ENCODE data around the gene EHMT1.

Gene EHMT1

DNA sequence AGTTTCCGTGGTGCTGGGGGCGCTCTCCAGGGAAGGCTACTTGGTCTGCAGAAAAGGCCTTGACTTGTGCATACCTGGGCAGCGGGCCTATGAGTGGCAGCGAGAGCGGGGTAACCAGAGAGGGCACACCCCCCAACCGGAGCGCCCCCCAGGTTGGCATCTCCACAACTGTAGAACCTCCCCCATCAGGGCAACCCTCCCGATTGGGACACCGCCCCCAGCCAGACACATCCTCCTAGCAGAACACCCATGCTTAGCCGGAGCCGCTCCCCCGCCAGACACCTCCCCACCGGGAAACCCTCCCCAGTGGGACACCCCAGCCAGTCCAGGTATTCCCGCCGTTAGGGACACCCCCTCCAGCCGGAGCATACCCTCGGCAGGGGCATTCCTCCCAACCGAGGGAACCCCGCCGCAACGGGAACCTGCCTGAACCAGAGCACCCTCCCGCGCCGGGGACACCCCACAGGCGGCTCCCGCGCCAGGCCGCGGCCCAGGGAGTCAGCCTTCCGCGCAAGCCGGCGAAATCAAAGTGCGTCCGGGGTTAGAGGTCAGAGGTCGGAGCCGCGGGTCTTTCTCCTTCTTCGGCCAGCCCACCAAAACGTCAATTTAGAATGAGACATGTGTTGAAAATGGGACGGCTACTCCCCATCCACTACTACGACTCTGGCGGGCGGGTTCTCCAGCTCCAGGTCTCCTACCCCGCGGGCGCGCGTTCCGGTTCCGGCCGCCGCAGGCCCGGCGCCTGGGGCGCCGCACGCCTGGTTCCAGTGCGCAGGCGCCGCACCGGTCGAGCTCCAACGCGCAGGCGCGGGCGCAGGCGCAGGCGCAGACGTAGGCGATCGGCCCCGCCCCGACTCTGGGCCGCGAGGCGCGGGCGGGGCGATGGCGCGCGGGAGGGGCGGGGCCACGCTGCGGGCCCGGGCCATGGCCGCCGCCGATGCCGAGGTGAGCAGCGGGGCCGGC lies at the start of gene EHMT1:
Gene EHMT1, plus strand, starts transcription at position 901 of the 963 bp plus-strand sequence. Its CDS starts 24 bp downstream, at position 925.
- Histone ChIP-seq H3K36me3 (ENCODE audit: control insufficient read depth, insufficient read depth, low read length) (peaks cover 29% of the 10 kb centered on the region), H3K27me3 (ENCODE audit: control insufficient read depth, insufficient read depth, low read length) (no peaks in the 10 kb centered on the region), H3K4me1 (ENCODE audit: control insufficient read depth, insufficient read depth, low read length) (peaks cover 7% of the 10 kb centered on the region), H3K9me3 (ENCODE audit: control insufficient read depth, insufficient read depth, low read length) (no peaks in the 10 kb centered on the region), H3K9ac (ENCODE audit: low read depth, low read length) (peak within 1 kb of the TSS; percentile 89), H3K4me3 (ENCODE audit: low read depth, low read length) (peak within 1 kb of the TSS; percentile 87)

DNA sequence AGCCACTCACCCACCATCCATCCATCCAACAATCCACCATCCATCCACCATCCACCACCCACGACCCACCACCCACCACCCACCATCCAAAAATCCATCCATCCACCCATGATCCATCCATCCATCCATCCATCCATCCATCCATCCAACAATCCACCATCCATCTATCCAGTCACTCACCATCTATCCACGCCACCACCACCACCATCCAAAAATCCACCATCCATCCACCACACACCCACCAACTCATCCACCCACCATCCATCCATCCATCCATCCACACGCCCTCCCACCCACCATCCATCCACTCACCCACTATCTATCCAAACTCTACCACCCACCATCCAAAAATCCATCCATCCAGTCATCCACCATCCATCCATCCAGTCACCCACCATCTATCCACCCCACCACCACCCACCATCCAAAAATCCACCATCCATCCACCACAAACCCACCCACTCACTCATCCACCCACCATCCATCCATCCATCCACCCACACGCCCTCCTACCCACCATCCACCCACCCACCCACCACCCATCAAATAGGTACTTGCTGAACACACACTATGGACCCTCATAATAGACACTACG lies 49.1 kb upstream of the EHMT1 start:
- Histone ChIP-seq H3K9ac (ENCODE audit: low read depth, low read length) (no peak overlapping the region), H3K36me3 (ENCODE audit: control insufficient read depth, insufficient read depth, low read length) (peaks cover 26% of the 10 kb centered on the region), H3K27me3 (ENCODE audit: control insufficient read depth, insufficient read depth, low read length) (no peaks in the 10 kb centered on the region), H3K9me3 (ENCODE audit: control insufficient read depth, insufficient read depth, low read length) (no peaks in the 10 kb centered on the region), H3K4me3 (ENCODE audit: low read depth, low read length) (no peak overlapping the region), H3K4me1 (ENCODE audit: control insufficient read depth, insufficient read depth, low read length) (no peaks in the 10 kb centered on the region)

DNA sequence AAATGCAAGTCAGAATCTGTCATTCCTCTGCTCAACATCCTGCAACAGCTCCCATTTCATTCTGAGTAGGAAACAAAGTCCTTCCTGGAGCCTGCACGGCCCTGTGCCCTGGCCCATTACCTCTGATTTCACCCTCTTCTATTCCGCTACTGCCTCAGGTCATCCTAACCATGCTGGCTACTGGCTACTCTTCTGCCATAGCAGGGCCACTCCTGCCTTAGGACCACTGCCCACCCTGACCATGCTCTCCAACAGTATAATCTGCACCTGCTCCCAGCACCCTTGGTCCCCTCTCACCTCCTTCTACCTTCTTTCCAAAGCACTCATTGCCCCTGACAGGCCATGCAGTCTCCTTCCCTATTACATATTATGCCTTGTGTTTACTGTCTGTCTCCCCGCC lies 48.2 kb upstream of the EHMT1 start:
- Histone ChIP-seq H3K4me1 (ENCODE audit: control insufficient read depth, insufficient read depth, low read length) (no peaks in the 10 kb centered on the region), H3K9me3 (ENCODE audit: control insufficient read depth, insufficient read depth, low read length) (no peaks in the 10 kb centered on the region), H3K36me3 (ENCODE audit: control insufficient read depth, insufficient read depth, low read length) (peaks cover 30% of the 10 kb centered on the region), H3K9ac (ENCODE audit: low read depth, low read length) (no peak overlapping the region), H3K4me3 (ENCODE audit: low read depth, low read length) (no peak overlapping the region), H3K27me3 (ENCODE audit: control insufficient read depth, insufficient read depth, low read length) (no peaks in the 10 kb centered on the region)

DNA sequence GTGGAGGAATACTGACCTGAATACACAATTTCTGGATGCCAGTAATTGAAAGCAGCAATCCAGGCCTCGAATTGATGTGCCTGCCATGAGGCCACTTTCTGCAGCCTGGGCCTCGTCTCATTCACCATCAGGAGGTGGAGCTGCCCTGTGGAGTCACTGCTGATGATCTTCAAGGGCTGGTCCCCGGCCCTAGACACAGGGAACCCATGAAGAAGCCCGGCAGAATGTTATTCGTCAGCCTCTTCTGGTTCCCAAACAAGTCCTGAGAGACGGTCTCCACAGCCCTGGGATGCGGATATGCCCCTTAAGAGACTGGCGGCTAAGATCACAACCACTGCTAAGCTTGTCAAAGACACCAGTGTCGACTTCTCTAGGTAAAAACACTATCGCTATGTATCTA lies 44.6 kb upstream of the EHMT1 start:
- no peaks in the 10 kb centered on the region for H3K9me3 ChIP-seq (ENCODE audit: control insufficient read depth, insufficient read depth, low read length)
- H3K4me1 ChIP-seq (ENCODE audit: control insufficient read depth, insufficient read depth, low read length), result no peaks in the 10 kb centered on the region
- H3K9ac ChIP-seq (ENCODE audit: low read depth, low read length), result no peak overlapping the region
- no peak overlapping the region for H3K4me3 ChIP-seq (ENCODE audit: low read depth, low read length)
- peaks cover 32% of the 10 kb centered on the region for H3K36me3 ChIP-seq (ENCODE audit: control insufficient read depth, insufficient read depth, low read length)
- H3K27me3 ChIP-seq (ENCODE audit: control insufficient read depth, insufficient read depth, low read length), result no peaks in the 10 kb centered on the region

- Histone ChIP-seq H3K27me3 (ENCODE audit: control insufficient read depth, insufficient read depth, low read length) (no peaks in the 10 kb centered on the region), H3K4me3 (ENCODE audit: low read depth, low read length) (no peak overlapping the region), H3K9me3 (ENCODE audit: control insufficient read depth, insufficient read depth, low read length) (no peaks in the 10 kb centered on the region), H3K4me1 (ENCODE audit: control insufficient read depth, insufficient read depth, low read length) (no peaks in the 10 kb centered on the region), H3K36me3 (ENCODE audit: control insufficient read depth, insufficient read depth, low read length) (peaks cover 32% of the 10 kb centered on the region), H3K9ac (ENCODE audit: low read depth, low read length) (no peak overlapping the region)
Measured at GRCh38 chr9:137575364-137575715, 43.5 kb upstream of the EHMT1 start.

DNA sequence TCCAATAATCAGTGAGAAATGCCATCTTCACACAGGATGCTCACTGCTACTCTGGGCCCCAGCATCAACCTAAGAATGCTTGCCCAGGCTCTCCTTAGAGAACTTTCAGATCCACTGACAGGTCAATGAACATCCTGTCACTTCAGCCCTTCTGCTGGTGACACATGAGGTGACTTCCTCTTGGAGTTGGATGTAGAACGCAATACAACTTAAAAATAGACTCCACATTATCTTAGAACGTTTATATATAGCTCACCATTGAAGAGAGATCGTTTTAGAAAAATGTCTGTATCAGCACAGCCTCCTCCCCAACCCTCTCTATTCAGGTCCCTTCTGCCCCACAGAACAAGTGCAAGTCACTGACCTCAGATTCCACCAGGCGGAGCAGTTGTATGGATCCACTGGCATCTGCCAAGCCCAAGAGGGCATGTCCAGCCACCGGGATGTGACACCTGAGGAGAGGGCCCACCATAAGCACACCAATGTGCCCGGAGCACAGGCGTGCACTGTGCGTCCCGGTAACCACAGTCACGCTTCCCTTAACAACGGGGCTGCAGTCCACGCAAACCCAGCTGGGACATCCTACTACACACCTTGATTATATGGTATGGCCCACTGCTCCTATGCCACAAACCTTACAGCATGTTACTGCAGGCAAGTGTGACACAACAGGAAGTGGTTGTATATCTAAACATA lies 42.9 kb upstream of the EHMT1 start:
- H3K27me3 ChIP-seq (ENCODE audit: control insufficient read depth, insufficient read depth, low read length), result no peaks in the 10 kb centered on the region
- H3K9ac ChIP-seq (ENCODE audit: low read depth, low read length), result no peak overlapping the region
- no peak overlapping the region for H3K4me3 ChIP-seq (ENCODE audit: low read depth, low read length)
- H3K36me3 ChIP-seq (ENCODE audit: control insufficient read depth, insufficient read depth, low read length), result peaks cover 36% of the 10 kb centered on the region
- H3K9me3 ChIP-seq (ENCODE audit: control insufficient read depth, insufficient read depth, low read length), result no peaks in the 10 kb centered on the region
- peaks cover 2% of the 10 kb centered on the region for H3K4me1 ChIP-seq (ENCODE audit: control insufficient read depth, insufficient read depth, low read length)

DNA sequence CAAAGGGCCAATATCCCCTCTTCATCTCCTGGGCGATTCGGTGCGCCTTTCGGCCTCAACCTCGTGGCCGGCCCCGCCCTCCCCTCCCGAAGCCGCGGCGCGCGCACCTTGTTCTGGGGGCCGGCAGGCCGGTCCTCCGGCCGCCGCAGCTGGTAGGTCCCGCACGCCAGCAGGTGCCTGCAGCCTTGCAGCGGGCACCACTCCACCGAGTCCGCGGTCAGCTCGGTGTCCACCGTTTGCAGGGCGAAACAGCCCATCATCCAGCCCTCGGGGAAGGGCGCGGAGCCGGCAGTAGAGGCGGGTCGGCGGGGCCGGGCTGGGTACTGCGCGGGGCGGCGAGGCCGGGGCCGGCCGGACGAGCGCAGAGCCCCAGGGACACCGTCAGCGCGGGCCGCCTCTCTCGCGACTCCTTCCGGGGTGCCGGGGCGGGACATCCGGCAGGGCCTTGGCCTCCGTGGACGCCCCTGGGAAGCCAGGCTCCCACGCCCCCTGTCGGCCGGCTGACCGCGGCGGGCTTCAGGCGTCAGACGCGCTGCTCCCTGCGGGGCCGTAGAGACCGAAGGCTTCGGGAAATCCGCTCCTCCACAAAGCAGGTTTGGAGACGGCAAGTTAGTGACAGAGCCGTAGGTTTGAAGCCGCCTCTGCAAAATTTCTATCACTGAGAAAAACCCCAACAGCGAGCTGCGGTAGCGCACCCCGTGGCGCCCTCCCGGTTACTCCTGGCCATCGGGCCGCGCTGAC lies 40.1 kb upstream of the EHMT1 start, which contains the start of gene DPH7:
Gene DPH7, minus strand, starts transcription at position 408 of the 741 bp plus-strand sequence. Its CDS starts 148 bp downstream, at position 260.
- peaks cover 48% of the 10 kb centered on the region for H3K36me3 ChIP-seq (ENCODE audit: control insufficient read depth, insufficient read depth, low read length)

DNA sequence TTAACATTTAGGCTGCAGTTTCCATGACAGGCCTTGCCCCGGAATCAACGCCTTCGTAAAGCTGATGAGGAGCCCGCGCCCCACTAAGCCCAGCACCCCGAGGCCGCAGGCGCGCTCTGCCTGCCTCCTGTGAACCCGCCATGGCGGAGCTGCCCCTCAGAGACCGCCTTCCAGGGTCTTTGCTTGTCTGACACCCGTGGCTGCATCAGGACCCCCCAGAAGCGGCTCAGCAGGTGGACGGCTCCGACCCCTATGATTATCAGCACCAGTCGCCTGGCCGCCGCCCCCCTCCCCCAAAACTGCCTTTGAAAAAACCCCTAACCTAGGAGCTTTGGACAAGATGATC lies 39.6 kb upstream of the EHMT1 start:
- Histone ChIP-seq H3K9ac (ENCODE audit: low read depth, low read length) (no peak overlapping the region), H3K36me3 (ENCODE audit: control insufficient read depth, insufficient read depth, low read length) (peaks cover 49% of the 10 kb centered on the region), H3K4me3 (ENCODE audit: low read depth, low read length) (peak overlapping the region; percentile 49), H3K27me3 (ENCODE audit: control insufficient read depth, insufficient read depth, low read length) (no peaks in the 10 kb centered on the region), H3K9me3 (ENCODE audit: control insufficient read depth, insufficient read depth, low read length) (no peaks in the 10 kb centered on the region), H3K4me1 (ENCODE audit: control insufficient read depth, insufficient read depth, low read length) (peaks cover 2% of the 10 kb centered on the region)

More for the DNA sequence above, 40.1 kb upstream of the EHMT1 start, which contains the start of gene DPH7:
- no peaks in the 10 kb centered on the region for H3K27me3 ChIP-seq (ENCODE audit: control insufficient read depth, insufficient read depth, low read length)
- H3K4me3 ChIP-seq (ENCODE audit: low read depth, low read length), result peak within 1 kb of the TSS; percentile 85
- H3K4me1 ChIP-seq (ENCODE audit: control insufficient read depth, insufficient read depth, low read length), result peaks cover 2% of the 10 kb centered on the region
- no peaks in the 10 kb centered on the region for H3K9me3 ChIP-seq (ENCODE audit: control insufficient read depth, insufficient read depth, low read length)
- H3K9ac ChIP-seq (ENCODE audit: low read depth, low read length), result peak within 1 kb of the TSS; percentile 79

GRCh38 chr9:137580209-137580953 lies 38.4 kb upstream of the EHMT1 start:
- no peak overlapping the region for H3K4me3 ChIP-seq (ENCODE audit: low read depth, low read length)

DNA sequence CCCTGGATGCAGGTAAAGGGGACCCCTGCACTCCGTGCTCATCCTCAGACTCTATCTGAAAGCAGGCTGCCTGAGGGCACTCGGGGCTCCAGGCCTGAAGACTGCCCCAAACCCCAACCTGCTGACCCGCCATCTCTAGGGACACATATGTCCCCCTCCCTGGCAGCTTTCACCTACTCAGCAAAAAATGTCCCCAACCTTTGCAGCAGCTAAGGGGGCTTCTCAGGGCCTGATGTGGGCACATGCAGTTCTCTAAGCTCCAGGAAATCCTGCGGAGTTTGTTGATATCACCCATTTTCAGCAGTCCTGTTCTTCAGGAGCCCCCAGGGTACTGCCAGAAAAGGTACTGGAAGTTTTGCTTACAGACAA lies 37.9 kb upstream of the EHMT1 start:
- Histone ChIP-seq H3K27me3 (ENCODE audit: control insufficient read depth, insufficient read depth, low read length) (no peaks in the 10 kb centered on the region), H3K9ac (ENCODE audit: low read depth, low read length) (peak overlapping the region; percentile 37), H3K36me3 (ENCODE audit: control insufficient read depth, insufficient read depth, low read length) (peaks cover 43% of the 10 kb centered on the region)

More at GRCh38 chr9:137580209-137580953, 38.4 kb upstream of the EHMT1 start:
- no peaks in the 10 kb centered on the region for H3K9me3 ChIP-seq (ENCODE audit: control insufficient read depth, insufficient read depth, low read length)
- H3K4me1 ChIP-seq (ENCODE audit: control insufficient read depth, insufficient read depth, low read length), result peaks cover 2% of the 10 kb centered on the region
- peaks cover 45% of the 10 kb centered on the region for H3K36me3 ChIP-seq (ENCODE audit: control insufficient read depth, insufficient read depth, low read length)
- no peak overlapping the region for H3K9ac ChIP-seq (ENCODE audit: low read depth, low read length)
- H3K27me3 ChIP-seq (ENCODE audit: control insufficient read depth, insufficient read depth, low read length), result no peaks in the 10 kb centered on the region

More for the DNA sequence above, 37.9 kb upstream of the EHMT1 start:
- Histone ChIP-seq H3K9me3 (ENCODE audit: control insufficient read depth, insufficient read depth, low read length) (no peaks in the 10 kb centered on the region), H3K4me3 (ENCODE audit: low read depth, low read length) (no peak overlapping the region), H3K4me1 (ENCODE audit: control insufficient read depth, insufficient read depth, low read length) (peaks cover 2% of the 10 kb centered on the region)

Data from iPS-15b (cell line).